IPS-18c (cell line): ENCODE data around the gene EDARADD.
"Not testable (repeated sequence)": the region's sequence is repeated elsewhere in the genome, so short reads cannot be mapped to it uniquely, and the experiment has no call there.

Source experiments
- H3K4me3 ChIP-seq: 2 replicates; pipeline ENCODE4 v1.7.0; 2013; ENCODE audit warnings: low read depth, mild to moderate bottlenecking, low read length, moderate library complexity; ENCODE audit not compliant: insufficient read depth
- H3K9me3 ChIP-seq: one replicate; pipeline ENCODE4 v1.6.1; 2013; ENCODE audit warnings: mild to moderate bottlenecking, low read length, moderate library complexity; ENCODE audit not compliant: control insufficient read depth, insufficient read depth

The EDARADD gene

DNA sequence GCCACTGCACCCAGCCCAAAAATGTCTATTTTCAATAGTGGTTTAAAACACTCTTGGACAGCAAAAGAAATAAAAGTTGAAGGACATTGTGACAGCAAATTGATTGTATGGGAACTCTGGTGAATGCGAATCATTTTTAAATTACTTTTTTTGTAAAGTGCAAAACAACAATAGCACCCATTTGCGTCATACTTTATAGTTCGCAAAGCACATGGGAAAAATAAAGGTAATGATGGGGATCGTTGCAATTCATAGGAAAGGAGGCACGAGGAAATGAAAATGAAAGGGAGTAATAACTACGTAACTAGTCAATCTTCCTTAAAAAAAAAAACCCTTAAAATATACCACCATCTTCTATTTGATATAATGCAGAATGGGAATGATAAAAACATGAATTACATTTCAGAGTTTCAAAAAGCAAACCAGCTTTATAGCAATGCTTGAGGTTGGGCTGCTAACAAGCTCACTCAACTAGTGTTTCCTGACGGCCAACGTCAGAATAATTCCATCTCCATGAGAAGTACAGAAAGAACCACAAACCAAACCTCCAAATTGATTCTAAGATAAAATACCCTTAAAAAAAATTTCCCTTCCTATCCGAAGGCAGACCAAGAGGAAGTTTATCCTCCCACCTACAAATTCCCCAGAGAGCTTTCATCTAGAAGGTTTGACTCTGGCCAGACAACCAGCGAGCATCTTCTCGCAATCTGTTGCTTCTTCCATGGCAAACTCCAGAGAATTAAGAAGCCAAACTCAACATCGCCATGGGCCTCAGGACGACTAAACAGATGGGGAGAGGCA is at the start of gene EDARADD:
Gene EDARADD (plus strand): TSS at position 606 of the 801 bp plus-strand sequence. CDS start 159 bp downstream, at position 765.
- H3K4me3 ChIP-seq, result peak within 1 kb of the TSS; percentile 77
- peaks cover 2% of the 10 kb centered on the region for H3K9me3 ChIP-seq

DNA sequence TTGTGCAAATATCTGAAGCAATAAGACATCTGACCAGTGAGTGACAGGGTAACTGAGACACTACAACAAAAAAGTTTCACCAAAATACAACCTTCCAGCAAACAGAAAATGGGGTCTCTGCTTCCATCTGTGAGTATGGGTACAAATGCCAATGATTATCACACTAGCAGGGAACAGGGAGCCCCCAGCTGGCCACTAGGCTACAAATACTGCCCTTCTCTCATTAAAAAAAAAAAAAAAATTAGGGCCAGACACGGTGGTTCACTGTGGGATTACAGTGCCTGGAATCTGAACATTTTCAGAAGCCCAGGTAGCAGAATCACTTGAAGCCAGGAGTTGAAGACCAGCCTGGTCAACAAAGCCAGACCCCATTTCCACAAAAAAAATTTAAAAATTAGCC is 48.4 kb upstream of the EDARADD start:
- H3K4me3 ChIP-seq, result no peak overlapping the region
- peaks cover 5% of the 10 kb centered on the region for H3K9me3 ChIP-seq

DNA sequence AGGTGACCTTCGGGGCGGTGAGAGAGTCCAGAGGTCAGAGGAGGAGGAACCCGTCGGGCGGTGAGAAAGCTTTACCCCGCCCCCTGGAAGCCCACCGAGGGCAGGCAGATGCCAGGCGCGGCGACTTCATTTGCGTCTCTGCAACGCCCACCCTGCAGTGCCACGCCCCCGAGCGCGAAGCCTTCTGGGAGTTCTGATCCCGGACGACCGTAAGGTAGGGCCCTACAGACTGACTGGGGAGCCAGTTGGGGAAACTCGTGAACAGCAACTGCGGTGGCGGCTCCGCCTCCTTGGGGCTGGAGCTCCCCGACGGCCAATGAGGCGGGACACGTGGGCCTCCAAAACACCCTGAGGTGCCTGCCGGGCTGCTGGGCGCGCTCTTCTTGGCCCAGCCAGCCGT is 46.0 kb upstream of the EDARADD start:
- Histone ChIP-seq H3K9me3 (peaks cover 5% of the 10 kb centered on the region), H3K4me3 (no peak overlapping the region)

DNA sequence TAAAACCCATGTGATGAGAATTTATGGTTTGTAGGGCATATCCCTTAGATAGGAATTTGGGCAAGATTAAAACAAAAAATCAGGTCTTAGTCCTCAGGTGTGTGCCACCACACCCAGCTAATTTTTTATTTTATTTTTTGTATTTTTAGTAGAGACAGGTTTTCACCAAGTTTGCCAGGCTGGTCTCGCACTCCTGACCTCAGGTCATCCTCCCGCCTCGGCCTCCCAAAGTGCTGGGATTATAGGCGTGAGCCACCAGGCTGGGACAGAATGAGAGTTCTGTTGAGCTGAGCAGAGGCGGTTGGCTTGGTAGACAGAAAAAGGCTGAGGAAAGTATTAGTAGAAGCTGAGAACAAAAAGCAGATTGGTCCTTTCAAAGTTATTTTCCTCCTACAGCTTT is 43.8 kb upstream of the EDARADD start:
- Histone ChIP-seq H3K4me3 (no peak overlapping the region), H3K9me3 (peaks cover 5% of the 10 kb centered on the region)

DNA sequence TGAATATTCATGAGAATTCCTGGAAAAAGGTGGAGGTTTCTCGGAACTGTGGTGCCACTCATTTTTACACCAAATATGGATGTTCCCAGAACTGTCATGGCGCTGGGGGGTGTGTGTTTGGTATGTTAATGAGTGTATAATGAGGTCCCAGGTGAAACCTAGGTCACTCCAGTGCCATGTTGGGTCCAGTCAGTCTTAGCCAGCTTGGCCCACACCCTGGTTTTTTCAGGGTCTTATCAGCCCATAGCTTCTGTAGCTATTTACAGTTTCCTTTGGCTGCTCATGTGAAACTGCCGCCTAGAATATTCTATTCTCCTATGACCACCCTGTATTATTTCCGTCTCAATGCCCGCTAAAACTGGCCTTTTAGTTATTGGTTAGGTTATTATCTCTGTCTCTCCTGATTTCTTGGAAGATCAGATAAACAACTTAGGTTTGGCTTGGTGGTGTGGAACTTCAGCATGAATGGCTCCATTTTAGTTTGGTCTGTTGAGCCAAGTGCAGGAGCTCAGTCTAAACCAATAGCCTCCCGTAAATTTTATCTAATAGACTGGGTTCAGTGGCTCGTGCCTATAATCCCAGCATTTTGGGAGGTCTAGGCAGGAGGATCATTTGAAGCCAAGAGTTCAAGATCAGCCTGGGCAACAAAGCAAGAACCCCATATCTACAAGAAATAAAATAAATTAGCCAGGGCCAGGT is 42.1 kb upstream of the EDARADD start:
- Histone ChIP-seq H3K4me3 (no peak overlapping the region), H3K9me3 (peaks cover 5% of the 10 kb centered on the region)

DNA sequence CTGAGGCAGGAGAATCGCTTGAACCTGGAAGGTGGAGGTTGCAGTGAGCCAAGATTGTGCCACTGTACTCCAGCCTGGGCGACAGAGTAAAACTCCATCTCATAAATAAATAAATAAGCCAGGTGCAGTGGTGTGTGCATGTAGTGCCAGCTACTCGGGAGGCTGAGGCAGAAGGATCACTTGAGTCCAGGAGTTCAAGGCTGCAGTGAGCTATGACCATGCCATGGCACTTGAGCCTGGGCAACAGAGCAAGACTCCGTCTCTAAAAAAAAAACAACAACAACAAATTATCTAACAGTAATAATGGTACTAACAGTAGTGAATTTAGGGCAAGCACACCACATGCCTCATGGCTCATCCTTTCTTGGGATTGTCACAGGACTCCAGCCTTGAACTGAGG is 41.3 kb upstream of the EDARADD start:
- not testable (repeated sequence) for H3K4me3 ChIP-seq, H3K9me3 ChIP-seq

DNA sequence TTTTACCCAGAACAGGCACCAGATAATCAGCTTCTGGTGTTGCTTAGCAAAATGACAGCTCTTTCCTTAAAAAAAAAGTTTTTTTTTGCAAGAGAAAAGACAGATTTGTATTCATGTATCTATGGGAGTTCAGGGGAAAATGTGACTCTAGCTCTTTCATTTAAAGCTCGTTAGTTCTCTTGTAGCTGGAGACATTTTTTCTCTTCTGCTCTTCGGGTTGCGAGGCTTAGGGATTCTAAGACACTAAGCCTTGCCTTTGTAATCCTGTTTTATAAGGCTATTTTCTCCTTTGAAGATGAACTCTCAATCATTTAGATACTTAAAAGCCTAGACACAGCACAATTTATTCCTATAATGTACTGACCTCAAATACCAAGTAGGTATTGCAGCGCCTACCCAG is 40.3 kb upstream of the EDARADD start:
- no peak overlapping the region for H3K4me3 ChIP-seq
- peaks cover 2% of the 10 kb centered on the region for H3K9me3 ChIP-seq

DNA sequence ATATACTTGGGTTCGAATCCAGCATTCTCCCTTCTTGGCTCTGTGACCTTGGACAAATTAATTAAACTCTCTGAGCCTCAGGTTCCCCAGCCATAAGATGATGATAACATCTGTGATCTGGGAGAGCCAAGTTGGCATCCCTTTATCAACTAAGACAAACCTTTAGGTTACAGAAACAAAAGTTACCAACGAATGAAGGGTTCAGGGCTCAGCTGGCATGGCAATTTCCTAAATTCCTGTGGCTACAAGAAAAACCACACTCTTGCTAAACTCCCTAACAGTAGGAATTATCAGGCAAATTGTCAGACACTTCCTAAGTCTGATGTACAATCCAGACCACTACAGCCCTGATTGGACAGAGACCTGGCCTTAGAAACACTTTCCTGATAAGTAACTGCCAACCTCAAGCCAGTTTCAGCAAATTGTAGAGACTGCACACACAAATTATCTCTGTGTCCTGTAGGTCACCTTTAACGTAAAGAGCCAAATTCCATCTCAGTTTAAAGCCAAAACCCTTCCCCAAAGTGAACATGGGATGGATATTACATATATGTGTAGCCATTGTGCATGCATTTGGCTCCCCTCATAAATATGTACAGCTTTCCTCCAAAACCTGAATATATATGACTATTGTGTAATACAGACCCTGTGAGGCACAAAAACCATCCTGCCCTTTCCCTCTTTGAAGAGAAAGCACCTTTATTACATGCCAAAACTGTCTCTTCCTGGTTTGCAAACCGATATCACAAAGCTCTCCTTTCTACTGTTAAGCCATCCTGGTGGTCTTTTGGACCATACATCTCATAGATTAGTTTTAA is 39.5 kb upstream of the EDARADD start:
- Histone ChIP-seq H3K4me3 (no peak overlapping the region), H3K9me3 (peaks cover 2% of the 10 kb centered on the region)

DNA sequence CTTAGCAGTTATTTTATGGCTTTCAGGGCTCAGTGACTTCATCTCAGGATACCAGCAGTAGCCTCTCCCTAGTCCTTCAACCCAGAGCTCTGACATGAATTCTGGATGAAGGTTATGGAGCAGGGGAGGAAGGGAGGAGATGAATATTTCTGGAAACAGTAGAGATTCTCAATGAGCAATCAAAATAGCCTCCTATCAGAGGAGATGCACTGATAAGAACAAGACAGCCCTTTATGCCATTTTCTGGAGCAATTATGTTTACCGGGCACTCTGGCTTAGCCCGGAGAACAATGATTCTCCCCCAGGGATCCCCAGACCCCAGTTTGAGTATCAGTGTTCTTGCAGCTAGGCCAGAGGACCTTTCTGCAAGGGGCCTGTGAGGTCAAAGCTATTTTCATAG is 37.9 kb upstream of the EDARADD start:
- Histone ChIP-seq H3K9me3 (peaks cover 2% of the 10 kb centered on the region), H3K4me3 (no peak overlapping the region)

DNA sequence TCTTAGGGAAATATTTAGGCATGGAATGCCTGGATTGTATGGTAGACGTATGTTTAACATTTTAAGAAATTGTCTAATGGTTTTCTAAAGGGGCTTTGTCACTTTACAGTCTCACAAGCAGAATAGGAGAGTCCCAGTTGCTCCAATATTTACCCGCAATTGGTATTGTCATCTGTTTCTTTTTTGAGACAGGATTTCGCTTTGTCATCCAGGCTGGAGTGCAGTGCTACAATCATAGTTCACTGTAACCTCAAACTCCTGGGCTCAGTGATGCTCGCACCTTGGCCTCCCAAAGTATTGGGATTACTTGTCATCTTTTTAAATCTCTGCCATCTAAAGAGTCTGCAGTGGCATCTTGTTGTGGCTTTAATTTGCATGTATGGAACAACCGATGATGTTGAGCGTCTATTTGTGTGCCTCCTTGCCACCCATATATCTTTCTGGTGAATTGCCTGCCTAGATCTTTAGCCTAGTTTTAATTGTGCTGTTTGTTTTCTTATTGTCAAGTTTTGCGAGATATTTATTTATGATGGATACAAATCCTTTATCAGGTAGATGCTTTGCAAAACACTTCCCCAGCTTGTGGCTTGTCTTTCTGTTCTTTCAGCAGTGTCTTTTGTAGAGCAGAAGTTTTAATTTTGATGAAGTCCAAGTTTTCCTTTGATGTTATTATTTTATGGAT is 32.0 kb upstream of the EDARADD start:
- Histone ChIP-seq H3K9me3 (peaks cover 2% of the 10 kb centered on the region), H3K4me3 (no peak overlapping the region)

DNA sequence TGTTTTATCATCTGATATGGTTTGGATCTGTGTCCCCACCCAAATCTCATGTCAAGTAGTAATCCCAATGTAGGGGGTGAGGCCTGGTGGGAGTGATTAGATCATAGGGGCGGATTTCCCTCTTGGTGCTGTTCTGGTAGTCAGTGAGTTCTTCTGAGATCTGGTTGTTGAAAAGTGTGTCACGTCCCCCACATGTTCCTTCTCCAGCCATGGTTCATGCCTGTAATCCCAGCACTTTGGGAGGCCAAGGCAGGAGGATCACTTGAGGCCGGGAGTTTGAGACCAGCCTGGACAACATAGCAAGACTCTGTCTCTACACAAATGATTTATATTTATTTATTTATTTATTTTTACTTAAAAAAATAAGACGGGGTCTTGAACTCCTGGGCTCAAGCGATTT is 30.8 kb upstream of the EDARADD start:
- no peak overlapping the region for H3K4me3 ChIP-seq
- H3K9me3 ChIP-seq, result peaks cover under 1% of the 10 kb centered on the region

DNA sequence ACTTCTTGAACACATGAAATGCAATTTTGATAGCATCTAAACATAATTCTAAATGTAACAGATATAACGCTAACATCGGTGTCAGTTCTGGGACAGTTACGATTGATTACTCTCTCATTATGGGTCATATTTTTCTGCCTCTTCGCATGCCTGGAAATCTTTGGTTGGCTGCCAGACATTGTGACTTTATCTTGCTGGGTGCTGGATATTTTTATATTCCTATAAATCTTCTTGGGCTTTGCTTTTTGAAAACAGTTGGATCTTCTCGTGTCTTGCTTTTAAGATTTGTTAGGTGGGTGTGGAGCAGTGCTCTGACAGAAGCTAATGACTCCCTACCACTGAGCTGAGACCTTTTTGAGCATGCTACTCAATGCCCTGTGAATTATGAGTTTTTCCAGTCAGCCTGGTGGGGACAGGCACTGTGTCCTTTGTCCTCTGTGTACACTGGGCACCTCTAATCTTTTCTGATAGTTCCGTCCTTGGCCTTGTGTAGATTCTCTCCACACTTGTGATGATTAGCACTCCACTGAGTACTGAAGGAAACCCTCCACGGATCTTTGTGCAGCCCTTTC is 28.0 kb upstream of the EDARADD start:
- H3K9me3 ChIP-seq, result no peaks in the 10 kb centered on the region
- H3K4me3 ChIP-seq, result no peak overlapping the region

DNA sequence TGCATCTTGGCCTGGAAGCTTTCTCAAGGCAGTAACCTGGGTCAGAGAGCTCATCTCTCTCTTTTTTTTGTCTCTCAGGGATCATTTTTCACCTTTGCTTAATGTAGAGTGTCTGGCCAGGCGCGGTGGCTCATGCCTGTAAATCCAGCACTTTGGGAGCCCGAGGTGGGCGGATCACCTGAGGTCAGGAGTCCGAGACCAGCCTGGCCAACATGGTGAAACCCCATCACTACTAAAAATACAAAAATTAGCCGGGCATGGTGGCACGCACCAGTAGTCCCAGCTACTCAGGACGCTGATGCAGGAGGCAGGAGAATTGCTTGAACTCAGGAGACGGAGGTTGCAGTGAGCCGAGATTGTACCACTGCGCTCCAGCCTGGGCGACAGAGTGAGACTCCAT is 27.4 kb upstream of the EDARADD start:
- not testable (repeated sequence) for H3K9me3 ChIP-seq, H3K4me3 ChIP-seq

DNA sequence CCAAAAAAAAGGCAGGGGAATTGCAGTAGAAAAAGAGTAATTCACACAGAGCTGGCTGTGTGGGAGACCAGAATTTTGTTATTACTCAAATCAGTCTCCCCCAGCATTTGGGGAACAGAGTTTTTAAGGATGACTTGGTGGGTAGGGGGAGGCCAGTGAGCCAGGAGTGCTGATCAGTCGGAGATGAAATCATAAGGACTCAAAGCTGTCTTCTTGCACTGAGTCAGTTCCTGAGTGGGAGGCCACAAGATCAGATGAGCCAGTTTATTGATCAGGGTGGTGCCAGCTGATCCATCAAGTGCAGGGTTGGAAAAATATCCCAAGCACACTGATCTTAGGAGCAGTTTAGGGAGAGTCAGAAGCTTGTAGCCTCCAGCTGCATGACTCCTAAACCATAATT is 23.7 kb upstream of the EDARADD start:
- no peaks in the 10 kb centered on the region for H3K9me3 ChIP-seq

DNA sequence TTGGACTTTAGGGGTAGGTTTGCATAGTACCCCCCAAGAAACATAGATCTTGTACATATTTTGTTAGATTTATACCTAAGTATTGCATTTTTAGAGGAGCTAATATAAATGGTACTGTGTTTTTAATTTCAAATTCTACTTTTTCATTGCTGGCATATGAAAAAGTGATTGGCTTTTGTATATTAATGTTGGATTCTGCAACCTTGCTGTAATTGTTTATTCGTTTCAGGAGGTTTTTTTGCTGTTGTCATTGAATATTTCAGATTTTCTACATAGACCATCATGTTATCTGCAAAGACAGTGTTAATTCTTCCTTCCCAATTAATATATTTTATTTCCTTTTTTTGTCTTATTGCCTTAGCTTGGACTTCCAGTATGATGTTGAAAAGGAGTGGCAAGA is 23.0 kb upstream of the EDARADD start:
- H3K9me3 ChIP-seq, result peaks cover 4% of the 10 kb centered on the region
- no peak overlapping the region for H3K4me3 ChIP-seq

More for the DNA sequence above, 23.7 kb upstream of the EDARADD start:
- H3K4me3 ChIP-seq, result no peak overlapping the region

DNA sequence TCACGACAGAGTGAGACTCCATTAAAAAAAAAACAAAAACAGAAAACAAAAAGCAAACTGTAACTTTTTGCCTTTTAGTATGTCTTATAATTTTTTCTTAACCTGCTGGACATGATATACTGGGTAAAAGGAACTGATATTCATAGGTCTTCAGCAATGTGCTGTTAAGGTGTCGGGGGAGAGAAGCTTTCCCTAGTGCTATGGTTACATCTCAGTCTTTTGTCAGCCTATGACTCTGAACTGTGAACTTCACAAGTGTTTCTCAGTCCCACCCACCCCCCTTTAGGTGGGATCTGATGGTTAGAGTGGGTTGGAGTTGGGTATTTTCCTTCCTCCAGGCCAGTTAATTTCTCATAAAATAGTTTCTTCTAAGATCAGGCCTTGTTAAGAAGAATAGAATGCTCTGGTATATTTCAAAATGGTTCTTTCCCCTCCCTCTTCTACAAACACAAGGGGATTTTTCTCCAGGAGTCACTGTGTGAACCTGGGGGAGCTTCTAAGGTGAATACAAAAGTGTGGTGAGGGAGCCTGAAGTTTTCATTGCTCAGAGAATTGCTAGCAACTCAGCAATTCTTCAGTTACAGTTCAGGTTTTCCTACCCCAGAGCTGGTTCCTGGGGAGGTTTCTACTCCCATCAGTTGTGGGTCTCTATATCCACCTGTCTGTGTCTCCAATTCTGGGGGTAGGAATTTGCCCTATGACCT is 16.1 kb upstream of the EDARADD start:
- Histone ChIP-seq H3K4me3 (no peak overlapping the region), H3K9me3 (peaks cover 7% of the 10 kb centered on the region)
